HepG2 (cell line): Measurements from ENCODE around the gene PRAMEF33. TPM values are rescaled to one million over a fixed set of nuclear protein-coding genes. Genes with fewer than 3 reads are reported as not detected.
"Not testable (repeated sequence)": the region's sequence is repeated elsewhere in the genome, so short reads cannot be mapped to it uniquely, and the experiment has no call there.

Experiments
- ATAC-seq: fragments of 200-7000 bp; cut with Tn5 transposase; 3 replicates; pipeline ENCODE4 v1.9.1; 2020; ENCODE audit warnings: mild to moderate bottlenecking, moderate library complexity
- BruUV-seq: library from RNA; stranded (reverse); fragments of 400-500 nt; replicated peaks from 2 replicates; lab custom pipeline; 2021; lab: Mats Ljungman, UMichigan
- CTCF ChIA-PET: fragments of 300-600 bp; formaldehyde crosslinking; extraction: SDS; loops from one replicate; lab custom pipeline; 2021; ENCODE audit warnings: low total read pairs, inconsistent platforms, low intra/inter-chr PET ratio; lab: Yijun Ruan, JAX
- POLR2A ChIA-PET: fragments of 350-600 bp; sonication (Branson Sonifier 250); formaldehyde crosslinking; loops from one replicate; lab custom pipeline; 2020; ENCODE audit warnings: antibody characterized with exemption, inconsistent platforms; lab: Yijun Ruan, JAX
- DNase-seq: peaks from one replicate; pipeline ENCODE4 v3.0.0-alpha.2; 2015; ENCODE audit warnings: low spot score
- FAIRE-seq: peaks from 3 replicates; lab custom pipeline; 2011; peaks lifted over from hg19 to GRCh38; lab: Jason Lieb, UNC
- H2AFZ ChIP-seq: one replicate; pipeline ENCODE4 v1.6.1; 2011; ENCODE audit warnings: low read length, inconsistent platforms
- H3K27ac ChIP-seq: fragments of 300-600 bp; 3 replicates; pipeline ENCODE4 v1.8.0; 2011; ENCODE audit warnings: mixed run types, mild to moderate bottlenecking, mixed read lengths, low read length, inconsistent platforms; ENCODE audit not compliant: insufficient read depth; ENCODE audit errors: extremely low read length
- H3K27me3 ChIP-seq, 2 experiments: fragments of 200-600 bp in 1 of 2; 2 replicates in 1 of 2; 3 replicates in 1 of 2; pipeline versions ENCODE4 v1.6.0 to v1.8.0; 2011; ENCODE audit warnings: low read length in 2 of 2, mild to moderate bottlenecking in 2 of 2, moderate library complexity in 2 of 2, inconsistent platforms in 1 of 2; ENCODE audit not compliant: insufficient read depth in 2 of 2, control insufficient read depth in 1 of 2
- H3K36me3 ChIP-seq, 2 experiments: fragments of 200-600 bp in 1 of 2; replicated peaks in 1 of 2; 2 replicates in 1 of 2; 3 replicates in 1 of 2; pipeline versions ENCODE4 v1.5.1 to v1.8.0; 2011; ENCODE audit warnings: low read length in 2 of 2, inconsistent platforms in 1 of 2; ENCODE audit not compliant: insufficient read depth in 2 of 2, control insufficient read depth in 1 of 2
- H3K4me1 ChIP-seq: 2 replicates; pipeline ENCODE4 v1.5.1; 2012; ENCODE audit warnings: low read length, inconsistent platforms; ENCODE audit not compliant: insufficient read depth
- H3K4me2 ChIP-seq: 2 replicates; pipeline ENCODE4 v1.6.0; 2011; ENCODE audit warnings: low read depth, low read length, inconsistent platforms
- H3K4me3 ChIP-seq, 3 experiments: fragments of 200-600 bp in 1 of 3; sonication (generic), shearing (Covaris generic) in 1 of 3; replicated peaks in 1 of 3; 2 replicates each; pipeline ENCODE4 v1.5.1; 2011 to 2016; ENCODE audit warnings: low read length in 3 of 3, inconsistent platforms in 2 of 3, low read depth in 2 of 3, mild to moderate bottlenecking in 2 of 3, control low read depth in 1 of 3, mixed read lengths in 1 of 3; ENCODE audit not compliant: insufficient read depth in 1 of 3
- H3K79me2 ChIP-seq: one replicate; pipeline ENCODE4 v1.6.1; 2011; ENCODE audit warnings: low read length, inconsistent platforms; ENCODE audit not compliant: insufficient read depth
- H3K9ac ChIP-seq: 2 replicates; pipeline ENCODE4 v1.6.0; 2011; ENCODE audit warnings: mild to moderate bottlenecking, low read depth, low read length, inconsistent platforms; ENCODE audit not compliant: insufficient read depth
- H3K9me3 ChIP-seq: 2 replicates; pipeline ENCODE4 v1.5.1; 2012; ENCODE audit warnings: mild to moderate bottlenecking, low read length
- H4K20me1 ChIP-seq: 2 replicates; pipeline ENCODE4 v1.6.0; 2011; ENCODE audit warnings: inconsistent platforms, mild to moderate bottlenecking, low read length, moderate library complexity; ENCODE audit not compliant: insufficient read depth
- WGBS: methylation state at CpG from one replicate; pipeline ENCODE4 v1.1.6; 2017; ENCODE audit warnings: low lambda C conversion rate; 5-methylcytosine and 5-hydroxymethylcytosine counted together
- in situ Hi-C: cut with HindIII; loops from 2 replicates; pipeline ENCODE4 v1.10.0; 2017; ENCODE audit warnings: low pct_unique_long_range_greater_than_20kb; ENCODE audit not compliant: extremely low pct_ligation_motif_present
- intact Hi-C: fragments of 100-400 bp; cut with micrococcal nuclease; formaldehyde crosslinking; loops from one replicate; pipeline ENCODE4 v1.10.0; 2022; ENCODE audit not compliant: unreplicated experiment
- polyA plus RNA-seq, 8 experiments: library from polyadenylated mRNA; depleted of rRNA in 3 of 8; stranded (reverse) in 7 of 8; unstranded in 1 of 8; fragments of >200 nt; fragmentation: Illumina TruSeq in 4 of 8; extraction: Trizol in 4 of 8; gene quantifications; 2 replicates each; pipeline versions ENCODE4 v1.2.1 to v1.2.3, GENCODE V29; 2011 to 2016; ENCODE audit warnings: low read depth in 4 of 8, missing spikeins in 1 of 8, mixed read lengths in 1 of 8; ENCODE audit not compliant: insufficient read depth in 1 of 8
- total RNA-seq, 5 experiments: library from RNA; depleted of rRNA; stranded (reverse); fragments of >200 nt; fragmentation: Illumina TruSeq; extraction: Trizol; gene quantifications; 2 replicates each; pipeline ENCODE4 v1.2.3, GENCODE V29; 2016; ENCODE audit warnings: low read depth in 1 of 5

The PRAMEF33 gene
- total and polyA plus RNA-seq, 2 of the 13 experiments (the other 11 are each of a cell fraction or from before 2014, with no cell fraction given): not detected

GRCh38 chr1:13297216-13297931 lies 6.0 kb upstream of the PRAMEF33 start:
- H3K27ac ChIP-seq, intact Hi-C loops, H3K9me3 ChIP-seq, BruUV-seq, H3K79me2 ChIP-seq, H3K4me1 ChIP-seq, DNase-seq, POLR2A ChIA-PET, H3K9ac ChIP-seq, H3K36me3 ChIP-seq, H3K27me3 ChIP-seq, in situ Hi-C loops, ATAC-seq, FAIRE-seq, H2AFZ ChIP-seq, H4K20me1 ChIP-seq, H3K4me3 ChIP-seq, H3K4me2 ChIP-seq, CTCF ChIA-PET: not testable (repeated sequence)
- 23% methylated on average over 2 of the region's 5 CpGs for WGBS

- FAIRE-seq, POLR2A ChIA-PET, ATAC-seq, DNase-seq, H3K27ac ChIP-seq, H3K4me1 ChIP-seq, intact Hi-C loops, H3K4me2 ChIP-seq, H3K9me3 ChIP-seq, BruUV-seq, H3K79me2 ChIP-seq, H2AFZ ChIP-seq, H3K27me3 ChIP-seq, H3K4me3 ChIP-seq, H3K9ac ChIP-seq, CTCF ChIA-PET, H4K20me1 ChIP-seq, H3K36me3 ChIP-seq, in situ Hi-C loops: not testable (repeated sequence)
- 60% methylated on average over 2 of the region's 27 CpGs for WGBS
Measured at GRCh38 chr1:13298699-13299098, 4.6 kb upstream of the PRAMEF33 start.

- in situ Hi-C loops, H4K20me1 ChIP-seq, H3K27ac ChIP-seq, BruUV-seq, H2AFZ ChIP-seq, H3K27me3 ChIP-seq, CTCF ChIA-PET, ATAC-seq, H3K4me2 ChIP-seq, DNase-seq, H3K4me1 ChIP-seq, POLR2A ChIA-PET, intact Hi-C loops, H3K9me3 ChIP-seq, FAIRE-seq, H3K36me3 ChIP-seq, H3K79me2 ChIP-seq, H3K4me3 ChIP-seq, H3K9ac ChIP-seq: not testable (repeated sequence)
Measured at GRCh38 chr1:13302197-13302596, 1.1 kb upstream of the PRAMEF33 start.

- WGBS: 0% methylated on average over 3 of the region's 4 CpGs
- H3K36me3 ChIP-seq, DNase-seq, H4K20me1 ChIP-seq, H3K9me3 ChIP-seq, H3K27me3 ChIP-seq, H2AFZ ChIP-seq, H3K4me2 ChIP-seq, intact Hi-C loops, H3K4me3 ChIP-seq, FAIRE-seq, in situ Hi-C loops, H3K9ac ChIP-seq, H3K79me2 ChIP-seq, H3K4me1 ChIP-seq, POLR2A ChIA-PET, BruUV-seq, H3K27ac ChIP-seq, ATAC-seq, CTCF ChIA-PET: not testable (repeated sequence)
Measured at GRCh38 chr1:13315281-13315680, 11.9 kb downstream of the PRAMEF33 start, which contains the start of gene PRAMEF15. Gene PRAMEF15, plus strand, starts transcription at chr1:13315581. Its CDS starts 2,827 bp downstream, at chr1:13318408.
